Measurements from ENCODE around the gene SCN5A. TPM values are rescaled to one million over a fixed set of nuclear protein-coding genes. Genes with fewer than 3 reads are reported as not detected.

The SCN5A gene
- total RNA-seq, 1 donor from 2014 or later = 1.2 TPM

DNA sequence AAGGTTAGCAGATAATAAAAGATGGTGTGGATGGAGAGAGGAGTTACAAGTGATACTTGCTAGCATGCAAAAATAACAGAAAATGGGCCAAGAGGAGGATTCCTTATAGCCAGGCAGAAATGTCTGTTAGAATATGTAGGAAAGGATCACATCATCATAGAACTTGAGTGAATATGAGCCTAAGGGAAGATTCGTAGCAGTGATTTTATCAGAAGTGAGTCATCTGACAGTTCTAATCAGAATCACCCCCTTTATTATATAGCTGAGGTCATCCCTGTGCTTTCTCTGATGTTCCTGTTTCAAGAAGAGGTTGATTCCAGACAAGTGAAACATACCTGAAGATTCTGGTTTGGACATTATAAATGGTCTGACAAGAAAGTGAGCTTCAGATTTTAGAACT is 130.5 kb downstream of the SCN5A start:
- DNase-seq (ENCODE audit: low spot score in 2 of 2) = no peak
- no peak for FAIRE-seq

DNA sequence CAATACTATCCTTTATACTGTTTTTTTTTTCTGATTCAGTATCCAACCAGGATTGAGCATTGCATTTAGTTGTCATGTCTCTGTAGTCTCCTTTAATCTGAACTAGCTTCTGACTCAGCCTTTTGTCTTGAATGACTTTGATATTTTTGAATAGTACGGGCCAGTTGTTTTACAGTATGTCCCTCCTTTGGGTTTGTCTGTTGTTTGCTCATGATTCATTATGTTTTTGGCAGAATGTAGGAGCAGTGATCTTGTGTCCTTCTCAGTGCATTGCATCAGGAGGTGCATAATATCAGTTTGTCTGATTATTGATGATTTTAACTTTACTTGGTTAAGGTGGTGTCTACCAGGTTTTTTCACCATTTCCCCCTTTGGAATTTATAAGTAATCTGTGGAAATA is 132.8 kb downstream of the SCN5A start:
- DNase-seq (ENCODE audit: low spot score in 2 of 2) (no peak), FAIRE-seq (no peak)

DNA sequence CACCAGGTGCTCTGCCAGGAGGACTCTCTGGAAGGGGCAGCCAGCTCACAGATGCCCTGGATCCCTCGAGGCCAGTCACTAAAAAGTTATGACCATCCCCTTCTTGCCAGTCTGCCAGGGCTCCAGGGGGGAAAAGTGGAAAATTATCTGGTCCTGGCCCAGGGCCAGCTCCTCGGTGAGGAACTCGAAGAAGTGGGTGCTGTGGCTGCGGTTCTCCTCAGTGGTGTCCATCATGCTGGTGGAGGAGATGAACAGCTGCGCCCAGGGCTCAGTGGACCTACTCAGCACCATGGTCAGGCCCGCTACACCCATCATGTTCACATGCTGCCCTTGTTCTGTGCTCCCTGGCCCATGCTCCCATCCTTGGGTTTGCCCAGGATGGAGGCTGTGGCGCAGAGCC is 134.1 kb downstream of the SCN5A start:
- DNase-seq (ENCODE audit: low spot score in 2 of 2) (no peak), FAIRE-seq (no peak)

DNA sequence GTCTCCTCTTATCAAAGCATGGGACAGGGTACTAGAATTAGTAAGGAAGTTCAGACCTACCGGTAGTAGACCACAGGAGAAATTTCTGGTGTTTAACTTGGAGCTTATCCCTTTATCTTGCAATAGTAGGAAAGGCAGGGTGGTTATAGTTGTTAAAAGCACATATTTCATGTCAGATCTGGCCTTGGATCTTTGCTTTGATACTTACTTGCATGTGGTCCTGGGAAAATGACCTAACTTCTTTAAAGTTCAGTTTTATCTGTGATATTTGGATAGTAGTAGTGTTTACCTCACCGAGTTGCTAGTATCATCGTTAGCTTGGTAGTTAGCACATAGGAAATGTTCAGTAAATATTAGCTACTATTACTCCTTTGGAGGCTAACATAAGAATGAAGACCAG is 137.9 kb downstream of the SCN5A start:
- FAIRE-seq (no peak), DNase-seq (ENCODE audit: low spot score in 2 of 2) (no peak)

DNA sequence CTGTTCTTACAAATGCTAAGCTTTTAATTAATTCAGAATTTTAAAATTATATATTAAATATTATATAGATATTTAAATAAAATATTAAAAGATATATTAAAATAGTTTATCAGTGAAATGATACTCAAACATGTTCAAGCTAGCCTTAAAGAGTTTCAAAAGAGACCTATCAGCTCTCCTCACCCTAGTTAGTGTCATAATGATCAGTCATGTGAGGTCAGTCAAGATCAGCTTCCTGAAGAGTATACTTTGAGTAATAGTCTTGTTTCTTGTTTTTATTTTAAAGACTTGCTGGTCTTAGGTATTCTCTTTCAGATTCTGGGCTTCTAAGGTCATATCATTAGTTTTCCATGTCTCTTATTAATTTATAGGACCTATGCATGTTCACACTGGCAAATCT is 138.9 kb downstream of the SCN5A start:
- DNase-seq (ENCODE audit: low spot score in 2 of 2) (no peak), FAIRE-seq (no peak)

DNA sequence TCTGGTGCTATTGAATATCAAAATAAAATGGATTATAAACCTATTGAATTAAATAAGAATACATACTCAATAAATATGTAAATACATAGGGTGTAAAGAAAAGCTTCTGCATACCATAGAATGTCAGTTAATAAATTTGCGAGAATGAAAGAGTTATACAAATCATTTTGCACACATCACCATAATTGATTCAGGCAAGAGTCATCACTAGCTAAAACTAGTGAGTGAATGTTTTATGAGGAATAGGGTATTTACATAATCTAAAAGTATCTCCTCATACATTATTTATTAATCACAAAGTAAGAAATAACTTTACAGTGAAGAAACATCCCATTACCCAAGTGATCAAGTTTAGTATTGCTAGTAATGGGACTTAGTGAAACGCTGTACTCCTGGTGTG is 139.8 kb downstream of the SCN5A start:
- DNase-seq (ENCODE audit: low spot score in 2 of 2) = no peak
- FAIRE-seq = no peak

DNA sequence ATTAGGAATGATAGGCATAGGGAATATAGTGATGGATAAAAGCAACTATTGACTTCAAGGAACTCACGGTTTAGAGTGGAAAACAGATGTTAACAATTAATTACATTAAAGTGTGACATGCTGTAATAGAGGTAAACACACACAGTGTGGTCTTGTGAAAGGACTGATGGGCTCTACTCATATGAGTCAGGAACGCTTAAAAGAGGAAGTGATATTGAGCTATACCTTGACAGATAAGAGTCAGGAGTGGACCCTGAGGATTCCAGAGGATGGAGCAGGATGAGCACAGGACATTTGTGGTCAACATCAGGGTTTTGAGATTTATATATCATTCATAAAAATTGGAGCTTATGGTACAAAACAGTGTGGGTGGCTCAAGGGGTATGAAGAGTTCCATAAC is 142.4 kb downstream of the SCN5A start:
- DNase-seq (ENCODE audit: low spot score in 2 of 2) = no peak
- no peak for FAIRE-seq

DNA sequence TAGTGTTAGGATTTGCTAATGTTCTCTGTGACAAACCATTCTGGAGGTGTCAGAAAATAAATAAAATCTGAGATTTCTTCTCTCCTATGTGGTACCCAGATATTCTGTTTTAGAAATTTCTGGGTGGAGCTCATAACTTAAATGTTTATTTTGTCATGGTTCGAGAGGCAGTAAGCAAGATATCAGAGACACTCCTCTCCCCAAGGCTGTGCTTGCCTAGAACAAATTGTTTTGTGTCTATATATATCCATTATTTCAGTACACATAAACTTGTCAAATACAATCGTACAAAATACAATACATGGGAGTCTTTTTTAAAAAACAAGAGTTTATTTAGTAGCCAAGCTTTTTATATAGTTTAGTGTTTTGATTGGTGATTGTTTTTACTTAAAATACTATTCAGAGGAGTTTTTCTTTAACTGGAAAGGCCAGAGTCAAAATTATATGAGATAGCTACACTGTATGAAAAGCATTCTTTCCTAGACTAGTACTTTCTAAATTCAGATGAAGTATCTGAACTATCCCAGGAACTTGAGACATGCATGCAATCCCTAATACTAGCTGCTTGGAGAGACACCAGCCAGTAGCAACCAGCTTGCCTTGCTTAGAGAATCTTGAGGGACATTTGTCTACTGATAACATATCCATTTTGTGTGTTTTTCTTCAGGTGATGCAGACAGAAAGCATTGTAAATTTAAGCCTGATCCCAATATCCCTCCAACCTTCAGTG is 148.6 kb downstream of the SCN5A start:
- no peak for DNase-seq (ENCODE audit: low spot score in 2 of 2)
- no peak for FAIRE-seq

Small RNA genes lying within 50 kb of the gene (small RNA-seq; reads per million reads assigned to genes)
- gene RF00019 = not detected

Other genes starting within 250 kb of the SCN5A start
- 44.0 TPM for gene ACVR2B, start 195.8 kb downstream of the SCN5A start, total RNA-seq
- 13.5 TPM for gene EXOG, start 153.3 kb downstream of the SCN5A start, total RNA-seq
- gene SCN10A, start 166.5 kb upstream of the SCN5A start, total RNA-seq = not detected

Measured in frontal cortex (tissue), 4 donors.